Measurements from ENCODE around the gene APMAP.

The APMAP gene

GRCh38 chr20:25025091-25025861, 32.7 kb upstream of the APMAP start:
- DNase-seq (ENCODE audit: low read depth in 2 of 2), result no peak

GRCh38 chr20:25024171-25024570, 31.6 kb upstream of the APMAP start:
- no peak for DNase-seq (ENCODE audit: low read depth in 2 of 2)

- DNase-seq (ENCODE audit: low read depth in 2 of 2), result no peak
Measured at GRCh38 chr20:25023356-25023755, 30.8 kb upstream of the APMAP start.

GRCh38 chr20:25022680-25023079, 30.1 kb upstream of the APMAP start:
- DNase-seq (ENCODE audit: low read depth in 2 of 2), result no peak

GRCh38 chr20:25021336-25021735, 28.8 kb upstream of the APMAP start:
- DNase-seq (ENCODE audit: low read depth in 2 of 2), result no peak

- DNase-seq (ENCODE audit: low read depth in 2 of 2), result no peak
Measured at GRCh38 chr20:25020901-25021301, 28.4 kb upstream of the APMAP start.

- DNase-seq (ENCODE audit: low read depth in 2 of 2), result no peak
Measured at GRCh38 chr20:25020345-25020744, 27.8 kb upstream of the APMAP start.

- no peak for DNase-seq (ENCODE audit: low read depth in 2 of 2)
Measured at GRCh38 chr20:25019381-25020155, 27.0 kb upstream of the APMAP start.

- DNase-seq (ENCODE audit: low read depth in 2 of 2), result no peak
Measured at GRCh38 chr20:25018841-25019240, 26.3 kb upstream of the APMAP start.

GRCh38 chr20:25018425-25018824, 25.9 kb upstream of the APMAP start:
- DNase-seq (ENCODE audit: low read depth in 2 of 2), result no peak

- DNase-seq (ENCODE audit: low read depth in 2 of 2), result no peak
Measured at GRCh38 chr20:25017257-25017803, 24.8 kb upstream of the APMAP start.

- DNase-seq (ENCODE audit: low read depth in 2 of 2), result no peak
Measured at GRCh38 chr20:25016471-25016870, 23.9 kb upstream of the APMAP start.

- DNase-seq (ENCODE audit: low read depth in 2 of 2), result no peak
Measured at GRCh38 chr20:25015986-25016385, 23.4 kb upstream of the APMAP start.

- no peak for DNase-seq (ENCODE audit: low read depth in 2 of 2)
Measured at GRCh38 chr20:25014816-25015215, 22.3 kb upstream of the APMAP start.

GRCh38 chr20:25013478-25014380, 21.2 kb upstream of the APMAP start:
- DNase-seq (ENCODE audit: low read depth in 2 of 2), result no peak

- DNase-seq (ENCODE audit: low read depth in 2 of 2), result no peak
Measured at GRCh38 chr20:25012616-25013189, 20.2 kb upstream of the APMAP start.

GRCh38 chr20:25011831-25012241, 19.3 kb upstream of the APMAP start:
- DNase-seq (ENCODE audit: low read depth in 2 of 2), result no peak

- DNase-seq (ENCODE audit: low read depth in 2 of 2), result no peak
Measured at GRCh38 chr20:25011261-25011660, 18.7 kb upstream of the APMAP start.

GRCh38 chr20:25009218-25010145, 16.9 kb upstream of the APMAP start:
- DNase-seq (ENCODE audit: low read depth in 2 of 2), result no peak

All from stimulated activated CD8-positive, alpha-beta memory T cell treated with anti-CD3 and anti-CD28 coated beads, Interleukin-2, amount 100 ng/mL, for 1 hour (primary cell).